Measurements from ENCODE around the gene RIPK3.
A peak's percentile ranks its signal among the peaks of the same experiment; 100 is the strongest.

The RIPK3 gene

DNA sequence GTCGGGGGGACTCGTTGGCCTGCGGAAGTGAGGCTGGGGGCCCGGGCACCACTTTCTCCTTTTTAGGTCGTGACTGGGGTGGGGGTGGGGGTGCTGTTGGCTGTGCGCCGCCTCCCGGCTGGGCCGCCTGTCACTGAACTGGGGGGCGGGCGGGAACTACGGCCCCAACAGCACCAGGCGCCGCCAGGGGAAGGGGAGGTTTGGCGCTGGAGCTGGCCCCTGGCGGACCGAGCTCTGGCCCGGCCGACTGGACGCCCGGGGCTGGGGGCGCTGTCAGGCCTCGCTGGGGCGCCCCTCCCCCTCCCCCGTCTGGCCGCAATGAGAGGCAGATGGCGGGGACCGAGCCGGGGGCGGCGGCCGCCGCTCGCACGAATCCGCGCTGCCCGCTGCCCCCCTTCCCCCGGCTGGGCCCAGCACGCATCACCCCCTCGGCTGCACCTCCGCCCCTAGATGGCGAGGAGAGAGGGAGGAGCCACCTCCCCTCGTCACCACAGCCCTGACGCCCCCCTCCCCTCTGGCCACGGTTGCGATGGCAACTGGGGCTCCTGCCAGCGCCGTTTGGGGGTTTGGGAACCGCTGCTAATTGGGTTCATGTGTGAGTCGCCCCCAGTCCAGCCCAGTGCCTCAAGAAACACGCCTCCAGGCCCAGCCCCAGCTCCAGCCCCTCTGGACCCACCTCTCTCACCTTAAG lies 28.9 kb upstream of the RIPK3 start:
- peak; percentile 67 for DNase-seq (ENCODE audit: low read depth)
- peak overlapping the region; percentile 100 for H3K4me3 ChIP-seq (ENCODE audit: control insufficient read depth, low read depth, low read length)
- TF ChIP-seq, protein P1, sequence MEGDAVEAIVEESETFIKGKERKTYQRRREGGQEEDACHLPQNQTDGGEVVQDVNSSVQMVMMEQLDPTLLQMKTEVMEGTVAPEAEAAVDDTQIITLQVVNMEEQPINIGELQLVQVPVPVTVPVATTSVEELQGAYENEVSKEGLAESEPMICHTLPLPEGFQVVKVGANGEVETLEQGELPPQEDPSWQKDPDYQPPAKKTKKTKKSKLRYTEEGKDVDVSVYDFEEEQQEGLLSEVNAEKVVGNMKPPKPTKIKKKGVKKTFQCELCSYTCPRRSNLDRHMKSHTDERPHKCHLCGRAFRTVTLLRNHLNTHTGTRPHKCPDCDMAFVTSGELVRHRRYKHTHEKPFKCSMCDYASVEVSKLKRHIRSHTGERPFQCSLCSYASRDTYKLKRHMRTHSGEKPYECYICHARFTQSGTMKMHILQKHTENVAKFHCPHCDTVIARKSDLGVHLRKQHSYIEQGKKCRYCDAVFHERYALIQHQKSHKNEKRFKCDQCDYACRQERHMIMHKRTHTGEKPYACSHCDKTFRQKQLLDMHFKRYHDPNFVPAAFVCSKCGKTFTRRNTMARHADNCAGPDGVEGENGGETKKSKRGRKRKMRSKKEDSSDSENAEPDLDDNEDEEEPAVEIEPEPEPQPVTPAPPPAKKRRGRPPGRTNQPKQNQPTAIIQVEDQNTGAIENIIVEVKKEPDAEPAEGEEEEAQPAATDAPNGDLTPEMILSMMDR (IDR thresholded peaks at IDR 0.05; ENCODE audit: control insufficient read depth, insufficient read depth, low read depth, low read length, missing control alignments): peak; percentile 5

DNA sequence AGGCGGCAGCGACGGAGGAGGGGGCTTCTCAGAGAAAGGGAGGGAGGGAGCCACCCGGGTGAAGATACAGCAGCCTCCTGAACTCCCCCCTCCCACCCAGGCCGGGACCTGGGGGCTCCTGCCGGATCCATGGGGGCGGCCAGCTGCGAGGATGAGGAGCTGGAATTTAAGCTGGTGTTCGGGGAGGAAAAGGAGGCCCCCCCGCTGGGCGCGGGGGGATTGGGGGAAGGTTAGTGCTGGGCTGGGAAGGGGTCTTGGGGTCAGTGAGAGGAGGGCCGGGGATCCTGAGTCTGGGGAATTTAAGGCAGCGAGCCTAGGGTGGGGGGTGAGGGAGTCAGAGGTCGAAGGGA lies 28.4 kb upstream of the RIPK3 start:
- H3K4me3 ChIP-seq (ENCODE audit: control insufficient read depth, low read depth, low read length): peak overlapping the region; percentile 100

DNA sequence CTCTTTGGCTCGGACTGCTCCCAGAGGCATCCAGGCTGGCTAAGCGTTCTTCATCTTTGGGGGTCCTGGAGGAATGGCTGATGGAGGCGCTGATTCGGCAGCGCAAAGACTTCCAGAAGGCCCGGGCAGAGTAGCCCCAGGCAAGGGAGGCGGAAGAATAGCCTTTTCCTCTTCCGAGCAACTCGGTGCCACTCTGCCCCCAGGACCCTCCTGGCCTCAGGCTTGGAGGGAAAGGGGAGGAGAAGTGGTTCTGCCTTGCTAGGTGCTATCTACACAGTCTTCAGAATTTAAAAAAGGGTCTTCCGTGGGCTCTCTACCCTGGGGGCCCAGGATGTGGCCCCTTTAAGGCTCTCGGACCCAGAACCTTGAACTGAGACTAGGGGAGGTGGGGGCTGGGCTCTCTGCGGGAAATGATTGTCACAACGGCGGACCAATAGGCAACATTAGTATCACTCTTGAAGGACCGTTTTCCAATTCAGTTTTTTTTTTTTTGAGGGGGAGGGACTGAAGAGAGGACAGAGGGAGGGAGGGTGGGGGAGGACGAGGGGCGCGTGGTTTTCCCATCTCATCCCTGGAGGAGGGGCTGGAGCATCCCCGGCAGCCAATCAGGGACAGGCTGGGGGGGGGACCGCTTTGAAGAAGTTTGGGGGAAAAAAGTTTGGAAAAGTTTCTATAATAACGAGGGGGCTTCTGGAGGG lies 27.9 kb upstream of the RIPK3 start, which contains the start of gene NFATC4:
TSS of gene NFATC4 (plus strand) at position 671 of the 698 bp plus-strand sequence. CDS start 157 bp downstream, outside the sequence.
- TF ChIP-seq, protein P1 (IDR thresholded peaks at IDR 0.05; ENCODE audit: control insufficient read depth, insufficient read depth, low read depth, low read length, missing control alignments): no peak
- peak; percentile 93 for DNase-seq (ENCODE audit: low read depth)
- peak within 1 kb of the TSS; percentile 100 for H3K4me3 ChIP-seq (ENCODE audit: control insufficient read depth, low read depth, low read length)

More for the DNA sequence above, 28.4 kb upstream of the RIPK3 start:
- DNase-seq (ENCODE audit: low read depth): no peak
- TF ChIP-seq, protein P1 (IDR thresholded peaks at IDR 0.05; ENCODE audit: control insufficient read depth, insufficient read depth, low read depth, low read length, missing control alignments): no peak

DNA sequence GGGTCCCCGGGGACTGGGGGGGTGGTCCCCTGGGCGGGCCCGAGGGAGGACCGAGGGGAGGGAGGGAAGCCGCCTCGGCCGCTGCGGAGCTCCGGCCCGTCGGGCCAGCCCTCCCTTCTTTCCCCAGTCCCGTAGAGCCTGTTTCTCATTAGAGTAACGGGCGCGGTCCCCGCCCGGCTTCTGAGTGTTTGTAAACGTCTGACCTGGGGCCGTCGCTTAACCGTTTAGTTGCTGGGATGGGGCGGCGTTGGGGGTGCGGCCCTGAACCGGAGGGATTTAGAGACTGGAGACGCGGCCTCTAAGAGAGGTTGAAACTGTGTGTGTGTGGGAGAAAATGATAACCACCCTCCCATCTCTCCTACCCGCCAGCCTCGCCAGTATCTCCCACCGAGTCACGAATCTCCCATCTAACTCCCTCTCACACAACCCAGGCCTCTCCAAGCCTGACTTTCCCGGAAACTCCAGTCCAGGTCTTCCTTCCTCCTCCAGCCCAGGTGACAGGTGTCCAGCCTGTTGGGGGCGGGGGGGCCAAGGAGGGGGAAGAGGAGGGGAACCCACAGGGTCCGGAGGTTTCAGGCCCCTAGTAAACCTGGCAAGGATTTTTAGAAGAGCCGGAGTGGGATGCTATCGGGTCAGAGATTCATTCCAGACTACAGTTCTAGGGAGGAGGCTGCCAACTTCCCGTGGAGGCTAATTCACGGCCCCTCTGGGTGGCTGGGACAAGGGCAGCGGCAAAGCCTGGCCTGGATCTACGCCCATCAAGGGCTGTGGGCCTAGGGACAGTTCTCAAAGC lies 27.1 kb upstream of the RIPK3 start:
- DNase-seq (ENCODE audit: low read depth): peak; percentile 89
- peak overlapping the region; percentile 52 for H3K4me3 ChIP-seq (ENCODE audit: control insufficient read depth, low read depth, low read length)
- TF ChIP-seq, protein P1 (IDR thresholded peaks at IDR 0.05; ENCODE audit: control insufficient read depth, insufficient read depth, low read depth, low read length, missing control alignments): no peak

DNA sequence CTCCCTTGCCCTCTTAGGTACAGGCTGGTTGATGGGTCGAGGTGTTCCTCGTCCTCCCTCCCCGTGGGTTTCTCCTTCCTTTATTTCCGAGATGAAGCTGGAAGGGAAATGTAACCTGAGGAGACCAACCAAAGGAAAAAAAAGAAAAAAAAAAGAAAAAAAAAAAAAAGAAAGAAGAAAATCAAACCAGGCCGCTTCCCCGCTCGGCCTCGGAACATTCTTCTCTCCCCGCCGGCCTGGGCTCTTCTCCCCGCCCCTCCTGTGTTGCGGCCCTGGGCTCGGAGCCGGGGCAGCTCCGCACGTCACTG lies 26.6 kb upstream of the RIPK3 start:
- TF ChIP-seq, protein P1 (IDR thresholded peaks at IDR 0.05; ENCODE audit: control insufficient read depth, insufficient read depth, low read depth, low read length, missing control alignments): no peak
- peak overlapping the region; percentile 52 for H3K4me3 ChIP-seq (ENCODE audit: control insufficient read depth, low read depth, low read length)
- no peak for DNase-seq (ENCODE audit: low read depth)

DNA sequence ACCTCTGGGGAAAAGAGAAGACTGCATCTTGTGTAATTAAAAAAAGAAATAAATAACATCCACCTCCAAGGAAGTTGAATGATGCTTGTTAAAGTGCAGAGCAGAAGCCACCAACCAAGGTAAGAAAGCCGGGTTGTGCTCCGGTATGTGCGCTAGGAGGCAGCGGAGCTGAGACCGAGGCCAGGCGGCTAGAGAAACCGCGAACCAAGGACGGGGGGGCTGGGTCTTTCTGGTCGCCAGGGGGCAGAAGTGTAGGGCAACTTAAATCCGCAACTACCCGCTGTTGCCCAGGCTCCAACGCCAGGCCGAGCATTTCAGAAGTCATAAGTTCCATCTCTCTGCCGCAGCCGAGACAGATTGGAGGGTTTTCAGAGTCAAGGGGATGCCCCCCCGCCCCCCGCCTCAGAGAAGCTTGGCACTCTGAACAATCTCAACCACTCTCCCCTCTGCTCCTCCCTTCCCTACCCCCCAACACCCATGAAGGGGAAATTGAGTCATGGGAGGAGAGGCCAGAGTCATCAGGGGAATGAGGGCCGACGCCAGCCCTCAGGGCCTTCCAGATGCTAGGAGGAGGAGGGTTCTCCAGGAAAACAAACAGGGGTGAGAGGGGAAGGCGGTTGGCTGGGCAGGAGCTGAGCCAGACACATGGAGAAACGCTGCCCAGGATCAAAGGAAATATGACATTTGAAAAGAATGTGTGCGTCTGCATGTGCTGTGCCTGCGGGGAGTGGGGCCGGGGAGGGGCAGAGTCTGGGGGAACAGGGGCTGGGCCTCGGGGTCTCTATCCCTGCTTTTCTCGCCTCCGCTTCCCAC lies 26.0 kb upstream of the RIPK3 start:
- peak overlapping the region; percentile 52 for H3K4me3 ChIP-seq (ENCODE audit: control insufficient read depth, low read depth, low read length)
- TF ChIP-seq, protein P1 (IDR thresholded peaks at IDR 0.05; ENCODE audit: control insufficient read depth, insufficient read depth, low read depth, low read length, missing control alignments): peak; percentile 93
- peak; percentile 67 for DNase-seq (ENCODE audit: low read depth)
